Tibial artery (tissue), 4 donors: Measurements from ENCODE around the gene SLCO2A1.

Experiments
- DNase-seq, 2 donors: peaks; one replicate each; pipeline ENCODE4 v3.0.0-alpha.2; 2019
- H3K27ac ChIP-seq, 2 donors: fragments of 200-600 bp; sonication (generic) in 1 of 2; 1 replicate in 1 of 2; 2 replicates in 1 of 2; pipeline ENCODE4 v1.5.1; 2018 to 2019; ENCODE audit warnings: mild to moderate bottlenecking in 1 of 2
- H3K27me3 ChIP-seq, 2 donors: fragments of 200-600 bp; sonication (generic) in 1 of 2; one replicate each; pipeline versions ENCODE4 v1.5.1 to v1.6.0; 2016 to 2019
- H3K36me3 ChIP-seq, 3 donors: fragments of 200-600 bp; sonication (generic) in 2 of 3; one replicate each; pipeline ENCODE4 v1.5.1; 2016 to 2019; ENCODE audit warnings: mild to moderate bottlenecking in 2 of 3
- H3K4me1 ChIP-seq, 4 donors: fragments of 200-600 bp; sonication (generic) in 2 of 4; 1 replicate in 3 of 4; 2 replicates in 1 of 4; pipeline ENCODE4 v1.5.1; 2016 to 2019
- H3K4me3 ChIP-seq, 2 donors: fragments of 200-600 bp; sonication (generic) in 1 of 2; 1 replicate in 1 of 2; 2 replicates in 1 of 2; pipeline ENCODE4 v1.5.1; 2018 to 2019; ENCODE audit warnings: mild to moderate bottlenecking in 2 of 2
- H3K9me3 ChIP-seq, 3 donors: fragments of 200-600 bp; sonication (generic) in 1 of 3; one replicate each; pipeline ENCODE4 v1.5.1; 2016 to 2019
- CTCF ChIP-seq, 2 experiments: fragments of 200-600 bp in 1 of 2; fragments of 450-650 bp in 1 of 2; IDR thresholded peaks; one replicate each; pipeline ENCODE4 v1.5.1; 2017 to 2019; ENCODE audit warnings: antibody characterized with exemption in 2 of 2, mild to moderate bottlenecking in 1 of 2, moderate library complexity in 1 of 2
- intact Hi-C: fragments of 100-400 bp; cut with DNase I; formaldehyde crosslinking; loops from one replicate; pipeline ENCODE4 v1.15.0; 2023; ENCODE audit warnings: low total_unique reads

The SLCO2A1 gene

GRCh38 chr3:134054881-134055280 is 25.2 kb upstream of the SLCO2A1 start:
- Histone ChIP-seq H3K4me3 (no peak overlapping the region), H3K4me1 (no peaks in the 10 kb centered on the region), H3K27me3 (no peaks in the 10 kb centered on the region), H3K9me3 (no peaks in the 10 kb centered on the region), H3K27ac (no peak overlapping the region), H3K36me3 (no peaks in the 10 kb centered on the region)
- no peak for TF ChIP-seq CTCF (IDR thresholded peaks at IDR 0.05)
- intact Hi-C loops: no loop called here
- DNase-seq: no peak

GRCh38 chr3:134054231-134054630 is 24.5 kb upstream of the SLCO2A1 start:
- H3K36me3 ChIP-seq: no peaks in the 10 kb centered on the region
- H3K27me3 ChIP-seq: no peaks in the 10 kb centered on the region
- H3K4me3 ChIP-seq: no peak overlapping the region
- TF ChIP-seq CTCF (IDR thresholded peaks at IDR 0.05): no peak
- H3K4me1 ChIP-seq: no peaks in the 10 kb centered on the region
- no peaks in the 10 kb centered on the region for H3K9me3 ChIP-seq
- peak; percentile 51 to 64 for DNase-seq
- H3K27ac ChIP-seq: no peak overlapping the region
- intact Hi-C loops: no loop called here

DNA sequence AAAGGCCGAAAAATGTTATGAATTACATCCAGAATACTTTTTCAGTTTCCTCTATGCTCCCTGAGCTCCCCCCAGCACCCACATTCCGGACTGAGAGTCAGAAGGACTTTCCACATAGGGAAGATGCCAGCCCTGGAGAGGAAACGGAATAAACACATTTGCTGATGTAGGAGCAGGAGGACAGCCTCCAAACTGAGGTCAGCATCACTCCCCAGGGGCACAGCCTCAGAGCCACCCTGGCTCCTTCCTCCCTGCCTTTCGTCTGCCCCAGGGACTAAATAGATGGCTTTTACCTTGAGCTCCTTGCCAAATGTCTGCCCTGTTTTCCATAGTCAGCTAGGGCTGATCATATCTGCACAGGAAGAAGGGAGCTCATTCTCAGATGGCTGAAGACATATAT is 22.6 kb upstream of the SLCO2A1 start:
- no peak for TF ChIP-seq CTCF (IDR thresholded peaks at IDR 0.05)
- Histone ChIP-seq H3K27ac (no peak overlapping the region), H3K27me3 (no peaks in the 10 kb centered on the region), H3K4me3 (no peak overlapping the region), H3K4me1 (no peaks in the 10 kb centered on the region), H3K9me3 (no peaks in the 10 kb centered on the region), H3K36me3 (no peaks in the 10 kb centered on the region)
- DNase-seq: peak in 1 of 2 donors; percentile 42
- intact Hi-C loops: no loop called here

- intact Hi-C loops: no loop called here
- H3K4me3 ChIP-seq: no peak overlapping the region
These were observed 20.0 kb upstream of the SLCO2A1 start for GRCh38 chr3:134049676-134050075.

DNA sequence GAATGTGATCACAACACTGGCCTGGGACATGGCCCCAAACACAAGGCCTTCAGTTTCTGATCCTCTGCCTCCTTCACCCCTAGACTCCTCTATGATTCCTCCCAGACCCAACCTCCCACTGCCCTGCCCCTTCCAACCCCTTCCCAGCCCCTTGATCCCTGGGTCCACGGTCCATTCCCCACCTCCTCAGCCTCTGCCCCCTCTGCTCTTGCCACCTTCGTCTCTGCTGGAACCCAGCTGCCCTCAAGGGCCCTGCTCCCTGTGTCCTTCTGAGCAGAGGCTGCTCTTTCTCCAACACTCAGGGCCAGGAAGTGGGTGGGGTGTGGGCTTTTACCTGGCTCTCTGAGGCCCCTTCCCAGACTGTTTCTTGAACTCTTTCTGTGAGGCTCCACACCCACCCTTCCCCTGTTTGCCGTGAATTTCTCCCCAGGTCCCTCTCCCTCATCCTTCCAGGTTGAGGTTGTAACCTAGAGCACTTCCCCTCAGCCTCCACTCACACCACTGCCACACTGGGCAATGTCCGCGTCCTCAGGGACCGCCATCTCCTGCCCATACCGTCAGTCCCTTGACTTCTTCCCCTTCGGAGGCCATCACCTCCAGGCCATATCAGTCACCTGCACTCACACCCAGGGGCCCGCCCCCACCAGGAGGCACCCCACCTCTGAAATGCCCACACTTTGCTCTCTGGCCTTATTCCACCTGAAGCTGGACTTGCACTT is 18.7 kb upstream of the SLCO2A1 start:
- no peak for TF ChIP-seq CTCF (IDR thresholded peaks at IDR 0.05)
- no peaks in the 10 kb centered on the region for H3K4me1 ChIP-seq
- peak in 1 of 2 donors; percentile 51 for DNase-seq
- no peaks in the 10 kb centered on the region for H3K36me3 ChIP-seq
- H3K4me3 ChIP-seq: no peak overlapping the region
- H3K9me3 ChIP-seq: peaks cover 0 to 11% (median 4%) of the 10 kb centered on the region in 3 donors
- intact Hi-C loops: no loop called here
- no peaks in the 10 kb centered on the region for H3K27me3 ChIP-seq
- no peak overlapping the region for H3K27ac ChIP-seq

More at GRCh38 chr3:134049676-134050075, 20.0 kb upstream of the SLCO2A1 start:
- Histone ChIP-seq H3K27me3 (no peaks in the 10 kb centered on the region), H3K9me3 (peaks cover 0 to 10% (median 4%) of the 10 kb centered on the region in 3 donors), H3K27ac (no peak overlapping the region), H3K36me3 (no peaks in the 10 kb centered on the region), H3K4me1 (no peaks in the 10 kb centered on the region)
- TF ChIP-seq CTCF (IDR thresholded peaks at IDR 0.05): no peak
- peak in 1 of 2 donors; percentile 28 for DNase-seq
